ENCODE measurements around the gene CACNA2D4.
"Not testable (repeated sequence)": the region's sequence is repeated elsewhere in the genome, so short reads cannot be mapped to it uniquely, and the experiment has no call there.

DNA sequence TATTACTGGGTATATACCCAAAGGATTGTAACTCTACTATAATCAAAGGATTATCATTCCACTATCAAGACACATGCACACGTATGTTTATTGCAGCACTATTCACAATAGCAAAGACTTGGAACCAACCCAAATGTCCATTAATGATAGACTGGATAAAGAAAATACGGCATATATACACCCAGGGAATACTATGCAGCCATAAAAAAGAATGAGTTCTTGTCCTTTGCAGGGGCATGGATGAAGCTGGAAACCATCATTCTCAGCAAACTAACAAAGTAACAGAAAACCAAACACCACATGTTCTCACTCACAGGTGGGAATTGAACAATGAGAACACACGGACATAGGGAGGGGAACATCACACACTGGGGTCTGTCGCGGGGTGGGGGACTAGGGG lies 27.1 kb upstream of the CACNA2D4 start:
- TF ChIP-seq CTCF (IDR thresholded peaks at IDR 0.05); POLR2A (IDR thresholded peaks at IDR 0.05; ENCODE audit: low read depth); EP300 (IDR thresholded peaks at IDR 0.05); POLR2AphosphoS5 (IDR thresholded peaks at IDR 0.05): not testable (repeated sequence)

Measured in esophagus muscularis mucosa (tissue), 4 donors.